Activated CD8-positive, alpha-beta memory T cell treated with anti-CD3 and anti-CD28 coated beads, Interleukin-2, amount 10 ng/mL, durations not matched to agents 7 days and 5 days (primary cell): ENCODE measurements around the gene MAST3. TPM values are rescaled to one million over a fixed set of nuclear protein-coding genes. Genes with fewer than 3 reads are reported as not detected.
A peak's percentile ranks its signal among the peaks of the same experiment; 100 is the strongest.
"Not testable (repeated sequence)": the region's sequence is repeated elsewhere in the genome, so short reads cannot be mapped to it uniquely, and the experiment has no call there.

Source experiments
- ATAC-seq: fragments of 150-1000 bp; cut with Tn5 transposase; one replicate; pipeline ENCODE4 v1.10.0; 2021; ENCODE audit warnings: moderate library complexity
- CTCF ChIA-PET: fragments of 350-600 bp; sonication (Branson Sonifier 250); formaldehyde crosslinking; loops from one replicate; lab custom pipeline; 2021; ENCODE audit warnings: antibody characterized with exemption; lab: Charles Lee
- DNase-seq: peaks from one replicate; pipeline ENCODE4 v3.0.0-alpha.2; 2020
- H3K27ac Mint-ChIP-seq: one replicate; pipeline ENCODE4 v1.8.0; 2021; ENCODE audit warnings: mild to moderate bottlenecking, mixed read lengths
- H3K27me3 Mint-ChIP-seq: one replicate; pipeline ENCODE4 v1.8.0; 2021; ENCODE audit warnings: mixed read lengths
- H3K36me3 Mint-ChIP-seq: one replicate; pipeline ENCODE4 v1.8.0; 2021; ENCODE audit warnings: mild to moderate bottlenecking, mixed read lengths
- H3K4me1 Mint-ChIP-seq: one replicate; pipeline ENCODE4 v1.8.0; 2021; ENCODE audit warnings: mixed read lengths
- H3K4me3 Mint-ChIP-seq: one replicate; pipeline ENCODE4 v1.8.0; 2021; ENCODE audit warnings: mild to moderate bottlenecking, moderate library complexity, mixed read lengths
- H3K9me3 Mint-ChIP-seq: one replicate; pipeline ENCODE4 v1.8.0; 2022; ENCODE audit warnings: low read depth, mixed read lengths
- total RNA-seq, 2 experiments: library from RNA; stranded (reverse); gene quantifications; one replicate each; pipeline ENCODE4 v1.2.3, GENCODE V29; 2021

MAST3 gene
- total RNA-seq, 2 experiments from 2014 or later, result 25.7 to 34.1 TPM

DNA sequence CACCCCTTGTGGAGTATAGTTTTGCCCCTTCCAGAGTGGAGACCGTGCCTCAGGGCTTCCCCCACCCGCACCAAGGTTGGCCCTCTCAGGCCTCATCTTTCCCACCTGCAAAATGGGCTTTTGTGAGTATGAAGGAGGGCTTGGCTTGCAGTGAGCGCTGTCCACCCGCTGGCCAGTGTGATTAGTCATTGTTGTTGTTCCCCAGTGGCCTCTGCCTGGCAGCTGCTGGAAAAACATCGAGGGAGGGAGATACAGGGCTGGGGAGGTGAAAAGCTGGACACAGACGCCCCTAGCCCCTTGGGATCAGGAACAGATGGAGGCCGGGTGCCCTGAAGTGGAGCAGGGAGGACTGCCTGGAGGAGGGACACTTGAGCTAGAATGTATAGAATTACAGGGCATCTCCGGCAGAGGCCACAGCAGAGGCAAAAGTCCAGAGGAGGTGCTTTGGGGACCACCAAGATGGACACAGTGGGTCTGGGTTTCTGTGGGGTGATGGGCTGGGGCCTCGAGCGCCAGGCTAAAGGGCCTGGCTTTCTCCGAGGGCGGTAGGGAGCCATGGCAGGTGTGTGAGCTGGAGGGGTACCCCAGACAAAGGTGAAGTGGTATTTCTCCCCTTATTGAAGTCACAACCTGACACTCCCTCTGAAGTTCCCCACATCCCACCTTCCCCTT lies 6.9 kb upstream of the MAST3 start:
- no peaks in the 10 kb centered on the region for H3K27me3 Mint-ChIP-seq
- CTCF ChIA-PET, result interaction anchor here (0.7 to 8.0 kb wide), 10 partner anchors 9 to 162 kb away, joined by 3 to 67 read pairs (median 4); partner anchors contain the start of gene PIK3R2
- peak overlapping the region; percentile 93 for H3K27ac Mint-ChIP-seq
- peaks cover 64% of the 10 kb centered on the region for H3K4me1 Mint-ChIP-seq
- H3K36me3 Mint-ChIP-seq, result no peaks in the 10 kb centered on the region
- no peaks in the 10 kb centered on the region for H3K9me3 Mint-ChIP-seq
- DNase-seq (no peak), ATAC-seq (no peak)
- peak overlapping the region; percentile 43 for H3K4me3 Mint-ChIP-seq

DNA sequence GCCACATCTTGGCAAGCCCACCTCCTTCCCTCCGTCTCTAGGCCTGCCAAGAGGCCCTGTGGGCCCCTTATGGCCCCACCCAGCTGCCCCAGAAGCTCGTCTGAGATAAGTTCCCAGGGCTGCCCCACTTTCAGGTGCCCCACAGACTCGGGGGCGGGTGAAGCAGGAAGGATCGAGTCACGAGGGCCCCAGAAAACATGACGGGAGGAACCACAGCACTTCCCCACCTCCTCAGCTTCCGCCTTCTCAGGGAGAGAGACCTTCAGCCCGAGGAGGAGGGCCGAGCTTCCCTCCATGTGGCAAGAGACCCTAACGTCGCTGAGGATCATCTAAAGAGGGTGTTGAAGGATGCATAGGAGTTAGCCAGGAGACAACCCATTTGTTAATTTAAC lies 6.4 kb upstream of the MAST3 start:
- ATAC-seq (peak; percentile 78), DNase-seq (peak; percentile 93)
- Mint-ChIP-seq H3K4me1 (peaks cover 62% of the 10 kb centered on the region), H3K27me3 (no peaks in the 10 kb centered on the region), H3K27ac (peak overlapping the region; percentile 93), H3K4me3 (peak overlapping the region; percentile 5), H3K36me3 (no peaks in the 10 kb centered on the region), H3K9me3 (no peaks in the 10 kb centered on the region)
- CTCF ChIA-PET, result interaction anchor here (0.7 to 8.0 kb wide), 13 partner anchors 9 to 161 kb away, joined by 3 to 67 read pairs (median 3); partner anchors contain the start of gene PIK3R2

DNA sequence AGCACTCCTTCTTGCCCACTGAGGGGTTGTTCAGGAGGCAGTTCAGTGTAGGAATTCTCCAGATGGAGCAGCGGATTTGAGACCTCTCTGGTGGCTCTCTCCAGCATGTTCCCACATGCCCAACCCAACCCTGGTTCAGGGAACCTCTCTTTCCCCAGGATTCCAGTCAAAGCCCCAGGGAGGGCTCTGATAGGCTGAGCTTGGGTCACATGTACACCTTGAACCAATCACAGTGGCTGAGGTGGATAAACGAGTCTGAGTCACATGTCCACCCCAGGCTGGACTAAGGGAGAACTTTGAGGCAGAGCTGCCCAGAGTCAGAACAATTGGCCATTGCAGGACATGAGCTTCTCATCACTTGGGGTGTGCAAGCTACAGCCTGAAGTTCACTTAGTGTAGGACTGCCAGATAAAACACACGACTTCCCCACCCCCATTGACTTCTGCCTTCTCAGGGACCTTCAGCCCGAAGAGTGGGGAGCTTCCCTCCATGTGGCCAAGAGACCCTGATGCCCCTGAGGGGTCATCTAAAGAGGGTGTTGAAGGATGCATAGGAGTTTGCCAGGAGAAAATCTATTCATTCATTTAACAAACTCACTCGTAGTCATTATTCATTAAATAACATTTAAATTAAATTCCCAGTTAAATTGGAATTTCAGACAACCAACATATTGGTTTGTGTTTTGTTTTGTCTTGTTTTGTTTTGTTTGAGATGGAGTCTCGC lies 4.0 kb upstream of the MAST3 start:
- Mint-ChIP-seq H3K4me1 (peaks cover 57% of the 10 kb centered on the region), H3K4me3 (no peak overlapping the region), H3K9me3 (no peaks in the 10 kb centered on the region), H3K36me3 (no peaks in the 10 kb centered on the region), H3K27ac (no peak overlapping the region), H3K27me3 (no peaks in the 10 kb centered on the region)
- CTCF ChIA-PET, result interaction anchor here (0.6 to 8.0 kb wide), 6 partner anchors 18 to 186 kb away, joined by 3 to 67 read pairs (median 4); no protein-coding TSS in a partner anchor
- ATAC-seq, result no peak
- no peak for DNase-seq

DNA sequence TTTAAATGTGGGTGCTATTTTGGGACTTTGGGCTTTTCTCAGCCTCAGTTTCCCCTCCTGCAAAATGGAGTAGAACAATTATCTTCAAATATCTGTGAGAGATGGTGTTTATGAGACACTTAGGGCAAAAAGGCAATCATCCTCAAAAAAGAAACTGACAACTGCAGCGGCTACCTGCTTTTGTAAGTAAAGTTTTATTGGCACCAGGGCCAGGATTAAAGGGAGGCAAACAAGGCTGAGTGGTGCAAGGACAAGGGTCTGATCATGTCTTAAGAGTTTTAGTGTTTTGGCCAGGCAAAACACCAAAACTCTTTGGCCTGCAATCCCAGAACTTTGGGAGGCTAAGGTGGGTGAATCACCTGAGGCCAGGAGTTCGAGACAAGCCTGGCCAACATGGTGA lies 1.3 kb upstream of the MAST3 start:
- no peaks in the 10 kb centered on the region for H3K36me3 Mint-ChIP-seq
- no peak for ATAC-seq
- no peaks in the 10 kb centered on the region for H3K27me3 Mint-ChIP-seq
- peaks cover 43% of the 10 kb centered on the region for H3K4me1 Mint-ChIP-seq
- CTCF ChIA-PET, result no interaction called here
- no peak overlapping the region for H3K4me3 Mint-ChIP-seq
- no peak overlapping the region for H3K27ac Mint-ChIP-seq
- DNase-seq, result no peak
- no peaks in the 10 kb centered on the region for H3K9me3 Mint-ChIP-seq

DNA sequence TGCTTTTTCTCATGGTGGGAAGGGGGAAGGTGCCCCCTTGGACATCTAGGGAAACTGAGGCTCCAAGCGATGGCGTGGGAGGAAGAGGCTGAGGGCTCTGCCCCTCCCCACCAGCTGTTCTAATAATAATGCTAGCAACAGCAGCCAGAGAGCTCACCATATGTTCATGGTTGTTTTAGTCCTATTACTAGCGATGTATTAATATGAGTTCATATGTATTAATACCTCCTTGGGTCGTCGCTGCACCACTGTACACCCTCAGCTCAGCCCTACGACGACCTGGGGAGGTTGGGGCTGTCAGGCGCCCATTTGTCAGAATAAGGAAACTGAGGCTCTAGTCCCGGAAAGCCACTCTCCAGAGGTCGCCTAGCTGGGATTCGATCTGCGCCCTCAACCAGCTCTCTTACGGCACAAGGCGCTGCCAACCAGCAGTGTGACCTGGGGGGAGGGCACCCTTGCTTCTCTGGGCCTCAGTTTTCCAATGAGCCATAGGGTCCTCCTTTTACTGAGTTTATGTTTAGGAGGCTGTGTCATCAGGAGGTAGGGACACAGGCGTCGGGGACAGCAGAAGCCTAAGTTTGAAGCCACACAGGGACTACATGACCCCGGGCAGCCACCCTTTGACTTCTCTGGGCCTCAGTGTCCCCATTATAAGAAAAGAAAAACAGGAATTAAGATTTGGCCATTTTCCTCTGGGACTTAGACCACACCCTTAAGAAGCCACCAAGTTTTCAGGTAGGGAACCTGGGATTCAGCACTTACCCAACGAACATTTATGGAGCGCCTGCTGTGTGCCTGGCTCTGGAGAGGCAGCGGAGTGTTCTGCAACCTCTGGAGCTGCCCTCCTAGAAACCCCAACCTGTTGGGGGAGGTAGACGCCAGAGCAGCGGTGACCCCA lies 664 bp downstream of the MAST3 start:
- ATAC-seq, result no peak
- no peak overlapping the region for H3K27ac Mint-ChIP-seq
- CTCF ChIA-PET, result interaction anchor here (0.6 to 3.6 kb wide), 11 partner anchors 9 to 181 kb away, joined by 3 to 16 read pairs (median 4); partner anchors contain the start of gene IL12RB1
- no peak for DNase-seq
- H3K4me1 Mint-ChIP-seq, result peaks cover 30% of the 10 kb centered on the region
- H3K36me3 Mint-ChIP-seq, result no peaks in the 10 kb centered on the region
- H3K9me3 Mint-ChIP-seq, result no peaks in the 10 kb centered on the region
- peak overlapping the region; percentile 78 for H3K4me3 Mint-ChIP-seq
- no peaks in the 10 kb centered on the region for H3K27me3 Mint-ChIP-seq

DNA sequence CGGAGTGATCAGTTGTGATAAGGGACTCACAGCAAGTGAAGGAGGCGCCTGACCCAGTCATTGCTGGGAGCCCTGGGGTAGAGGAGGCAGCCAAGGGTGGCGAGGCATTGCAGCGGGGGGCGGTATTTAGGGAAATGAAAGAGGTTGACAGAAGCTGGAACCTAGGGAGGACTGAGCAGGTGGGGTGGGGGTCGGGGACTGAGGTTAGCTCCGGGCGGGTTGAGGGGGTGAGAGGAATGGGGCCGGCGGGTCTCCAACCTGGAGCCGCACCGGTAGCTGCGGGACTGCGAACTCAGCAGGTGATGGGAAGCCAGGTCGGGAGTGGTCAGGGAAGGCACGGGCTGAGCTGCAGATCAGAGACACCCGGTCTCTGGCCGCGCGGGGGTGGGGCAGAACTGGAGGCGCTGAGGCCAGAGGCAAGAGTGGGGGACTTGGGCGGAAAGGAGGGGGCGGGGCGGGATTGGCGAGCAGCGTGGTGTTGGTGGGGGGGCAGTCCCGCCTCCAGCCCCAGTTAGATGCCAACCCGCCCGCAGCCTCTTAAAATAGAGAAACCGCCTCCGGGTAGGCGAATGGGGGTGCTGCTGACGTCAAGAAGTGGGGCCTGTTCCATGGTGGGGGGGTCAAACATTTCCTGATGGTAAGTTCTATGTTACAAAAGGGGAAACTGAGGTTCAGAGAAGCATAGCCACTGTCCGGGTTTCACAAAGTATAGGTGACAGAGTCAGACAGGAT lies 1.5 kb downstream of the MAST3 start:
- Mint-ChIP-seq H3K4me3 (peak overlapping the region; percentile 78), H3K9me3 (no peaks in the 10 kb centered on the region), H3K36me3 (no peaks in the 10 kb centered on the region), H3K4me1 (peaks cover 28% of the 10 kb centered on the region), H3K27me3 (no peaks in the 10 kb centered on the region), H3K27ac (no peak overlapping the region)
- CTCF ChIA-PET, result interaction anchor here (0.6 to 3.6 kb wide), 7 partner anchors 10 to 152 kb away, joined by 3 to 16 read pairs (median 9); no protein-coding TSS in a partner anchor
- peak; percentile 63 for DNase-seq
- peak; percentile 16 for ATAC-seq

DNA sequence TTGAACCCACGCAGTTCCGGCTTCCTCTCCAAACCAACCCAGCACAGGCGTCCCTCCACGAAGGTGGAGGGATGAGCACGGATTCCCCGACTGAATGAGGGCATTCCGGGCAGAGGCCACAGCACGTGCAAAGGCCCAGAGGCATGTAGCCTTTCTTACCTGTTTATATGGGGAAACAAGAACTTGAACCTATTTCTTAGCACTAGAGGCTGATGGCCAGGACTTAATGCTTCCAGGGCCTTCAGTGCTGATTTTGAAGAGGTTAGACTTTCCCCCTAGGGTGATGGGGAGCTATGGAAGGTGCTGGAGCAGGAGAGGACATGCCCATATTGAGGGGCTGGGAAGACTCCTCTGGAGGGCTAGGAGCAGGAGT lies 2.0 kb downstream of the MAST3 start:
- CTCF ChIA-PET, result interaction anchor here (0.8 to 3.6 kb wide), 5 partner anchors 8 to 68 kb away, joined by 3 to 16 read pairs (median 9); no protein-coding TSS in a partner anchor
- H3K27me3 Mint-ChIP-seq, result no peaks in the 10 kb centered on the region
- no peak for DNase-seq
- H3K36me3 Mint-ChIP-seq, result no peaks in the 10 kb centered on the region
- peak overlapping the region; percentile 78 for H3K4me3 Mint-ChIP-seq
- H3K9me3 Mint-ChIP-seq, result no peaks in the 10 kb centered on the region
- H3K27ac Mint-ChIP-seq, result no peak overlapping the region
- no peak for ATAC-seq
- peaks cover 33% of the 10 kb centered on the region for H3K4me1 Mint-ChIP-seq

DNA sequence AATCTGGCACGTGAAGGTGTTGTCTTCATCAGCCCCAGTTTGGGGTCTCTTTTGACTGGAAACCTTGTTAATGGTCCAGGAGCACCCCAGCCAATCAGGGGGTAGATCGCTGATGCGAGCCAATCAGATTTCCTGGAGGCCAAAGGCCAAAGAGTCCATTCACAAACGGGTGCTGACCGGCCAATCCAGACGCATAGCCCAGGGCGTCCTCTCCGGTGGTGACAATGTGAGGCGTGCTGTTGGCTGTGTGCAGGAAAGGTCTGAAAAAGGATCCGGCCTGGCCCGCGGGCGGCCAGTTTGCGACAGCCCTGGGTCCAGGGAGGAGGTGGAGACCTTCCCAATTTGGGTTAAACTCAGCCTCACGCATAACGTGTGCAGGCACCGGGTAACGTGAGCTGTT lies 3.1 kb downstream of the MAST3 start:
- Mint-ChIP-seq H3K27me3 (no peaks in the 10 kb centered on the region), H3K27ac (no peak overlapping the region), H3K4me3 (no peak overlapping the region), H3K36me3 (no peaks in the 10 kb centered on the region), H3K4me1 (peaks cover 34% of the 10 kb centered on the region), H3K9me3 (no peaks in the 10 kb centered on the region)
- ATAC-seq (no peak), DNase-seq (no peak)
- CTCF ChIA-PET, result interaction anchor here (2.7 to 3.6 kb wide), 2 partner anchors 12 kb away, joined by 16 to 20 read pairs; no protein-coding TSS in a partner anchor

DNA sequence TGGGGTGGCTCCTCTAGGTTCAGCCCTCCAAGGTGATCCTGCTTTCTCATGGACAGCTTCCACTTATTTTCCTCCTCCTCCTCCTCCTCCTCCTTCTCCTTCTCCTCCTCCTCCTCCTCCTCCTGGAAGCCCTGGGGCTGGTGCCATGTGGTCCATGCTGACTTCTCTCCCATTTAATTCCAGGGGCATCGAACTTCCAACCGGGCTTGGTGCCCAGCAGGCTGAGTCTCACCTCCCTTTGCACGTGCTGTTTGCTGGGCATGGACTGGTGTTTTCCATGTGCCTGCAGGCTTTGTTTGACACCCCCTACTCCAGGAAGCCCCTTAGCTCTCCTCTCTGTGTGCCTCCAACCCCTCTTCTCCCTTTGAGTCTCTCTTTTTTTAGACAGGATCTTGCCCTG lies 3.7 kb downstream of the MAST3 start:
- ATAC-seq, result no peak
- H3K4me1 Mint-ChIP-seq, result peaks cover 33% of the 10 kb centered on the region
- H3K27me3 Mint-ChIP-seq, result no peaks in the 10 kb centered on the region
- CTCF ChIA-PET, result interaction anchor here (2.7 kb wide), 1 partner anchor 11 kb away, joined by 20 read pairs; no protein-coding TSS in a partner anchor
- no peaks in the 10 kb centered on the region for H3K9me3 Mint-ChIP-seq
- DNase-seq, result no peak
- H3K36me3 Mint-ChIP-seq, result no peaks in the 10 kb centered on the region
- no peak overlapping the region for H3K27ac Mint-ChIP-seq
- H3K4me3 Mint-ChIP-seq, result no peak overlapping the region

DNA sequence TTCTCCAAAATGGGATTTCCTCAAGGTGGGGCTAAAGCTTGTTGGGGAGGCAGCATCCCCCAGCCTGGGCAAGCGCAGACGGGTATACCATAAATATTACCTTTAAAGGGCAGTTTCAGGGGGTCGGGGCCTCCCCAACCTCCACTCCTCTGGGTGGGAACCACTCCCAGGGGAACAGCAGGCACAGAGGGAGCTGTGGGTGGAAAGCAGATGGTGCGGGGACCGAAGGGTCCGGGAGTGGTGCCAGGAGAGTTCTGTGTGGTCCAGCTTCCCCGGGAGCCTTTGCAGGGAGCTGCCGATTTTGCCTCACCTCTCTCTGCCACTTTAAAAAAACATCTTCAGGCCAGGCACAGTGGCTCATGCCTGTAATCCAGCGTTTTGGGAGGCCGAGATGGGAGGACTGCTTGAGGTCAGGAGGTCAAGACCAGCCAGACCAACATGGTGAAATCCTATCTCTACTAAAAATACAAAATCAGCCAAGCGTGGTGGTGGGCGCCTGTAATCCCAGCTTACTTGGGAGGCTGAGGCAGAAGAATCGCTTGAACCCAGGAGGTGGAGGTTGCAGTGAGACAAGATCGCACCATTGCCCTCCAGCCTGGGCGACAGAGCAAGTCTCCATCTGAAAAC lies 5.5 kb downstream of the MAST3 start:
- CTCF ChIA-PET, result interaction anchor here (1.0 to 2.7 kb wide), 4 partner anchors 9 to 67 kb away, joined by 3 to 20 read pairs (median 4); partner anchors contain the start of gene PIK3R2
- no peak for ATAC-seq
- no peak overlapping the region for H3K4me3 Mint-ChIP-seq
- no peak overlapping the region for H3K27ac Mint-ChIP-seq
- no peak for DNase-seq
- no peaks in the 10 kb centered on the region for H3K36me3 Mint-ChIP-seq
- H3K9me3 Mint-ChIP-seq, result no peaks in the 10 kb centered on the region
- no peaks in the 10 kb centered on the region for H3K27me3 Mint-ChIP-seq
- peaks cover 28% of the 10 kb centered on the region for H3K4me1 Mint-ChIP-seq

DNA sequence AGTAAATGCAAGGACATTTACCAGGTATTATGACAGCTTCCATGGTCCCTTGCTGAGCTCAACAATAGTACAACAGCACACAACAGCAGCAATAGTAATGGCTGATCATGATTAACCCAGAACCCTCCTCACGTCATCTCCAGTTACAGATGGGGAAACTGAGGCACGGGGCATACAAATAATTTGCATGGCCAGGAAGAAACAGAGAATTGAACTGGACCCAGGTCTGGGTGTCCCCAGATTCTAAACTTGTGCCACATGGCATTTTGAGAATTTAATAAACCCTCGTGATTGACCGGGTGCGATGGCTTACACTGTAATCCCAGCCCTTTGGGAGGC lies 7.2 kb downstream of the MAST3 start:
- Mint-ChIP-seq H3K36me3 (no peaks in the 10 kb centered on the region), H3K4me3 (peak overlapping the region; percentile 69), H3K4me1 (peaks cover 21% of the 10 kb centered on the region), H3K9me3 (no peaks in the 10 kb centered on the region), H3K27me3 (no peaks in the 10 kb centered on the region), H3K27ac (no peak overlapping the region)
- CTCF ChIA-PET, result interaction anchor here (1.6 to 2.1 kb wide), 3 partner anchors 9 to 56 kb away, joined by 3 to 11 read pairs (median 5); no protein-coding TSS in a partner anchor
- DNase-seq (no peak), ATAC-seq (no peak)

DNA sequence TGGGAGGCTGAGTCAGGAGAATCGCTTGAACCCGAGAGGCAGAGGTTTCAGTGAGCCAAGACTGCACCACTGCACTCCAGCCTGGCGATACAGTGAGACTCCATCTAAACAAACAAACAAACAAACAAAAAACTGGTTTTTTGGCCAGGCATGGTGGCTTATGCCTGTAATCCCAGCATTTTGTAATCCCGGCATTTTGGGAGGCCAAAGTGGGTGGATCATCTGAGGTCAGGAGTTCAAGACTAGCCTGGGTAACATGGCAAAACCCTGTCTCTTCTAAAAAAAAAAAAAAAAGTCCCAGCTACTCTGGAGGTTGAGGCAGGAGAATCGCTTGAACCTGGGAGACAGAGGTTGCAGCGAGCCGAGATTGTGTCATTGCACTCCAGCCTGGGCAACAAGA lies 7.7 kb downstream of the MAST3 start:
- H3K27me3 Mint-ChIP-seq, H3K4me3 Mint-ChIP-seq, H3K36me3 Mint-ChIP-seq, ATAC-seq, H3K9me3 Mint-ChIP-seq, DNase-seq, H3K27ac Mint-ChIP-seq: not testable (repeated sequence)
- CTCF ChIA-PET, result interaction anchor here (1.4 to 2.1 kb wide), 4 partner anchors 8 to 62 kb away, joined by 3 to 11 read pairs (median 4); no protein-coding TSS in a partner anchor
- H3K4me1 Mint-ChIP-seq, result peaks cover 20% of the 10 kb centered on the region
